Epithelial cell of prostate (primary cell): Measurements from ENCODE around the gene EMC6.
A peak's percentile ranks its signal among the peaks of the same experiment; 100 is the strongest.
"Not testable (repeated sequence)": the region's sequence is repeated elsewhere in the genome, so short reads cannot be mapped to it uniquely, and the experiment has no call there.

Experiments
- DNase-seq: peaks from one replicate; pipeline ENCODE4 v3.0.0-alpha.2; 2011; ENCODE audit warnings: low read depth, low spot score
- H3K27ac ChIP-seq: fragments of 450-650 bp; 2 replicates; pipeline ENCODE4 v1.5.1; 2017; ENCODE audit warnings: mild to moderate bottlenecking

Gene EMC6

GRCh38 chr17:3699951-3700350 lies 31.3 kb downstream of the EMC6 start:
- no peak for DNase-seq
- H3K27ac ChIP-seq = no peak overlapping the region

DNA sequence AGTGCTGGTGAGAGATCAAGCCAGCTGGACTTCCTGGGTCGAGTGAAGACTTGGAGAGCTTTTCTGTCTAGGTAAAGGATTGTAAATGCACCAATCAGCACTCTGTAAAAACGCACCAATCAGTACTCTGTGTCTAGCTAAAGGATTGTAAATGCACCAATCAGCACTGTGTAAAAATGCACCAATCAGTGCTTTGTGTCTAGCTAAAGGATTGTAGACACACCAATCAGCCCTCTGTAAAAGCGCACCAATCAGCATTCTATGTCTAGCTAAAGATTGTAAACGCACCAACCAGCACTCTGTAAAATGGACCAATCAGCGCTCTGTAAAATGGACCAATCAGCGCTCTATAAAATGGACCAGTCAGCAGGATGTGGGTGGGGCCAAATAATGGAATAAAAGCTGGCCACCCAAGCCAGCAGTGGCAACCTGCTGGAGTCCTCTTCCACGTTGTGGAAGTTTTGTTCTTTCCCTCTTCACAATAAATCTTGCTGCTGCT lies 33.5 kb downstream of the EMC6 start:
- not testable (repeated sequence) for H3K27ac ChIP-seq, DNase-seq

GRCh38 chr17:3704931-3705717 lies 36.5 kb downstream of the EMC6 start:
- no peak for DNase-seq
- H3K27ac ChIP-seq = no peak overlapping the region

DNA sequence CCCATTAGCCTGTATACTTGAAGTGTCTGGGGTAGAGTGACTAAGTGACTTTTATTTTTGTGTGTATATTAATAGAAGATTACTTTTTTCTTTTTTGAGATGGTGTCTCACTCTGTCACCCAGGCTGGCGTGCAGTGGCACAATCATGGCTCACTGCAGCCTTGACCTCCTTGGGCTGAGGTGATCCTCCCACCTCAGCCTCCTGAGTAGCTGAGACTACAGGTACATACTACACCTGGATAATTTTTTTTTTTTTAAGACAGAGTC lies 37.0 kb downstream of the EMC6 start:
- not testable (repeated sequence) for H3K27ac ChIP-seq, DNase-seq

- H3K27ac ChIP-seq = no peak overlapping the region
These were observed 39.8 kb downstream of the EMC6 start for GRCh38 chr17:3708366-3708765.

GRCh38 chr17:3710951-3711383 lies 42.4 kb downstream of the EMC6 start:
- DNase-seq = no peak
- H3K27ac ChIP-seq = no peak overlapping the region

More at GRCh38 chr17:3708366-3708765, 39.8 kb downstream of the EMC6 start:
- DNase-seq = no peak

DNA sequence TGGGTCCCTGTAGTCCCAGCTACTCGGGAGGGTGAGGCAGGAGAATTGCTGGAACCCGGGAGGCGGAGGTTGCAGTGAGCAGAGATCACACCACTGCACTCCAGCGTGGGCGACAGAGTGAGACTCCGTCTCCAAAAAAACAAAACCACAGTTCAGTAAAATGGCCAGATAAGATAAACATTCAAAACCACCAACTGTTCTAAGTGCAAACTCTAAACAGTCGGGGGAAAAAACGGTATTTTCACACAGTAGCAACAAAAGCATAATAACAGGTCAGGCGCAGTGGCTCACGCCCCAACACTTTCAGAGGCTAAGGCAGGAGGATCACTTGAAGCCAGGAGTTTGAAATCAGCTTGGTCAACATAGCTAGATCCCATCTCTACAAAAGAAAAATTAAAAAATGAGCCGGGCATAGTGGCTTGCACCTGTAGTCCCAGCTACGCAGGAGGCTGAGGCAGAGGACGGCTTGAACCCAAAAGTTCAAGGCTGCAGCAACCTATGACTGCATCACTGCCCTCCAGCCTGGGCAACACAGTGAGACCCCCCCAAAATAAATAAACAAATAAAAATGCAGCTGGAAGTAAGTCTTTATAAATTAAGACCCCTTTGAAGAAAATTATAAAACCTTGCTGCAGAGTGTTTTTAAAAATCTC lies 44.3 kb downstream of the EMC6 start:
- DNase-seq = no peak
- H3K27ac ChIP-seq = no peak overlapping the region

DNA sequence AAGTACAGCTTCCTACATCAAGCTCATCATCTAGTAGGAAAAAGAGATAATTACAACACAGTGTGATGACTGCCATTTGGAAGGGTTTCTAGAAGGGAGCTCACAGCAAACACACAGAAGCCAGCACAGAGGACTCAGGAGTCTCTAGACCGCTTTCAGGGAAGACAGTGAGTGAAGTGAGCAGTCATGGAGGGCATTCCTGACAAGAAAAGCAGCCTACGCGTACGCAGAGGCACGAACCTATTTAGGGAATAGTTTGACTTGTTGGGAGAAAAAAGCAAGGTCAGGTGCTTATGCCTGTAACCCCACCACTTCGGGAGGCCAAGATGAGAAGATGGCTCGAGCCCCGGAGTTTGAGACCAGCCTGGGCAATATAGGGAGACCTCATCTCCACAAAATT lies 46.7 kb downstream of the EMC6 start:
- H3K27ac ChIP-seq = no peak overlapping the region
- no peak for DNase-seq

- no peak overlapping the region for H3K27ac ChIP-seq
- no peak for DNase-seq
These were observed 49.6 kb downstream of the EMC6 start for GRCh38 chr17:3718201-3718600.

DNA sequence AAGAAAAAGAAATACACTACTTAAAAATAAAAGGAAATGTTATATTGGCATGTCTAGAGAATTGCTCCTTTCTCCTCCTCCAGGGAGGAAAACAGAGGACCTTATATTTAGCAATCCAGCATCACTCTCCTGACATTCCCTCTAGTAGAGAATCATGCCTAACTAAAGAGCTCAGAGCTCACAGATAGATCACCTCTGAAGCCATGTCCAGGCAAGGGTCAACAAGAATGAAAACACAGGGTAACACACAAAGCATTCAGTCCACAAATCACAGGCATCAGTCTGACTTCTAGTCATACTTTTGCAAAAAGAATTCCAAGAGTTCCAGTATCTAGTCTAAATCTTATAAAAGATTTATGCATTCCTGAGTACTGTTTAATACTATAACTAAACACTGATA lies 50.7 kb downstream of the EMC6 start:
- peak overlapping the region; percentile 76 for H3K27ac ChIP-seq
- no peak for DNase-seq
